ENCODE measurements around the gene MACROD2. TPM values are rescaled to one million over a fixed set of nuclear protein-coding genes. Genes with fewer than 3 reads are reported as not detected.
"Not testable (repeated sequence)": the region's sequence is repeated elsewhere in the genome, so short reads cannot be mapped to it uniquely, and the experiment has no call there.

MACROD2 gene
- total RNA-seq, 2 donors from 2014 or later: 0.94 to 10.4 TPM

- no peaks in the 10 kb centered on the region for H3K9me3 ChIP-seq
- no peaks in the 10 kb centered on the region for H3K36me3 ChIP-seq
- DNase-seq (ENCODE audit: low spot score): no peak
- H3K27ac ChIP-seq: no peak overlapping the region
- H3K4me1 ChIP-seq: no peaks in the 10 kb centered on the region
- H3K27me3 ChIP-seq: no peaks in the 10 kb centered on the region
- no peak overlapping the region for H3K4me3 ChIP-seq
- TF ChIP-seq CTCF (IDR thresholded peaks at IDR 0.05): no peak
Measured at GRCh38 chr20:14972256-14972655, 976.9 kb downstream of the MACROD2 start.

GRCh38 chr20:14972690-14973089 lies 977.4 kb downstream of the MACROD2 start:
- Histone ChIP-seq H3K27ac (no peak overlapping the region), H3K4me3 (no peak overlapping the region), H3K27me3 (no peaks in the 10 kb centered on the region), H3K9me3 (no peaks in the 10 kb centered on the region), H3K36me3 (no peaks in the 10 kb centered on the region), H3K4me1 (no peaks in the 10 kb centered on the region)
- no peak for DNase-seq (ENCODE audit: low spot score)
- no peak for TF ChIP-seq CTCF (IDR thresholded peaks at IDR 0.05)

- no peak for DNase-seq (ENCODE audit: low spot score)
- H3K36me3 ChIP-seq: no peaks in the 10 kb centered on the region
- peaks cover 0 to 12% of the 10 kb centered on the region in 2 donors for H3K9me3 ChIP-seq
- H3K4me3 ChIP-seq: no peak overlapping the region
- H3K27ac ChIP-seq: no peak overlapping the region
- H3K27me3 ChIP-seq: no peaks in the 10 kb centered on the region
- H3K4me1 ChIP-seq: no peaks in the 10 kb centered on the region
- TF ChIP-seq CTCF (IDR thresholded peaks at IDR 0.05): no peak
Measured at GRCh38 chr20:14979453-14979986, 984.2 kb downstream of the MACROD2 start.

- H3K4me1 ChIP-seq; H3K36me3 ChIP-seq; H3K27ac ChIP-seq; H3K4me3 ChIP-seq; DNase-seq (ENCODE audit: low spot score); H3K27me3 ChIP-seq: not testable (repeated sequence)
- peaks cover 0 to 12% of the 10 kb centered on the region in 2 donors for H3K9me3 ChIP-seq
Measured at GRCh38 chr20:14981486-14981885, 986.2 kb downstream of the MACROD2 start.

- not testable (repeated sequence) for H3K4me3 ChIP-seq; H3K27ac ChIP-seq; H3K36me3 ChIP-seq; DNase-seq (ENCODE audit: low spot score); H3K27me3 ChIP-seq; H3K4me1 ChIP-seq
- peaks cover 0 to 12% of the 10 kb centered on the region in 2 donors for H3K9me3 ChIP-seq
Measured at GRCh38 chr20:14982324-14982723, 987.0 kb downstream of the MACROD2 start.

- Histone ChIP-seq H3K4me1 (no peaks in the 10 kb centered on the region), H3K9me3 (peaks cover 0 to 12% of the 10 kb centered on the region in 2 donors), H3K27ac (no peak overlapping the region), H3K27me3 (no peaks in the 10 kb centered on the region), H3K36me3 (no peaks in the 10 kb centered on the region), H3K4me3 (no peak overlapping the region)
- no peak for DNase-seq (ENCODE audit: low spot score)
- no peak for TF ChIP-seq CTCF (IDR thresholded peaks at IDR 0.05)
Measured at GRCh38 chr20:14984305-14984704, 989.0 kb downstream of the MACROD2 start.

Measured in right atrium auricular region (tissue), 2 donors.